Measurements from ENCODE around the gene ADAMTSL3.

GRCh38 chr15:83919978-83920510, 266.1 kb downstream of the ADAMTSL3 start:
- no peak for TF ChIP-seq CTCF (IDR thresholded peaks at IDR 0.05)
- TF ChIP-seq POLR2A (IDR thresholded peaks at IDR 0.05), result no peak

All from heart left ventricle (tissue), 13 donors.